GM12801 (cell line): ENCODE measurements around the gene SGSM2.

Experiments used
- CTCF ChIP-seq: IDR thresholded peaks from one replicate; pipeline ENCODE4 v1.5.1; 2011; ENCODE audit warnings: control low read depth; ENCODE audit not compliant: insufficient read length; ENCODE audit errors: extremely low read depth

Gene SGSM2

GRCh38 chr17:2416010-2416734, 78.9 kb downstream of the SGSM2 start:
- peak; percentile 44 for TF ChIP-seq CTCF

- TF ChIP-seq CTCF: no peak
Observed at GRCh38 chr17:2418572-2418971, 81.3 kb downstream of the SGSM2 start.

GRCh38 chr17:2419486-2419885, 82.2 kb downstream of the SGSM2 start:
- no peak for TF ChIP-seq CTCF

- no peak for TF ChIP-seq CTCF
Observed at GRCh38 chr17:2420176-2420575, 82.9 kb downstream of the SGSM2 start.

GRCh38 chr17:2421315-2422147, 84.2 kb downstream of the SGSM2 start:
- TF ChIP-seq CTCF: no peak

- TF ChIP-seq CTCF: no peak
Observed at GRCh38 chr17:2423271-2423670, 86.0 kb downstream of the SGSM2 start.

GRCh38 chr17:2427215-2427614, 89.9 kb downstream of the SGSM2 start:
- no peak for TF ChIP-seq CTCF
